Uterus (tissue), 4 donors: ENCODE results near the gene GLB1L2. TPM values are rescaled to one million over a fixed set of nuclear protein-coding genes. Genes with fewer than 3 reads are reported as not detected.

Source experiments
- DNase-seq, 2 donors: peaks; one replicate each; pipeline ENCODE4 v3.0.0-alpha.2; 2019 to 2020
- H3K27ac ChIP-seq, 2 donors: fragments of 200-600 bp; sonication (generic); 1 replicate in 1 of 2; 2 replicates in 1 of 2; pipeline ENCODE4 v1.5.1; 2016 to 2018
- H3K27me3 ChIP-seq, 2 donors: fragments of 200-600 bp; sonication (generic); one replicate each; pipeline ENCODE4 v1.5.1; 2018 to 2019; ENCODE audit warnings: control low read depth in 1 of 2
- H3K36me3 ChIP-seq, 2 donors: fragments of 200-600 bp; sonication (generic); one replicate each; pipeline ENCODE4 v1.5.1; 2019; ENCODE audit warnings: control low read depth in 1 of 2
- H3K4me1 ChIP-seq, 2 donors: fragments of 200-600 bp; sonication (generic); one replicate each; pipeline ENCODE4 v1.5.1; 2018 to 2019; ENCODE audit warnings: control low read depth in 1 of 2
- H3K4me3 ChIP-seq, 2 donors: fragments of 200-600 bp; sonication (generic); 1 replicate in 1 of 2; 2 replicates in 1 of 2; pipeline ENCODE4 v1.5.1; 2018 to 2019; ENCODE audit warnings: mild to moderate bottlenecking in 1 of 2
- H3K9me3 ChIP-seq, 2 donors: fragments of 200-600 bp; sonication (generic); one replicate each; pipeline ENCODE4 v1.5.1; 2019; ENCODE audit warnings: control low read depth in 1 of 2
- CTCF ChIP-seq, 4 experiments: fragments of 200-600 bp in 2 of 4; fragments of 450-650 bp in 2 of 4; sonication (generic) in 2 of 4; IDR thresholded peaks; one replicate each; pipeline ENCODE4 v1.5.1; 2016 to 2019; ENCODE audit warnings: antibody characterized with exemption in 4 of 4, mild to moderate bottlenecking in 2 of 4, moderate library complexity in 1 of 4
- POLR2A ChIP-seq, 2 donors: fragments of 450-650 bp; IDR thresholded peaks; one replicate each; pipeline ENCODE4 v1.6.1; 2016; ENCODE audit warnings: antibody characterized with exemption in 2 of 2, mild to moderate bottlenecking in 1 of 2, moderate library complexity in 1 of 2
- intact Hi-C: fragments of 100-400 bp; cut with DNase I; formaldehyde crosslinking; loops from one replicate; pipeline ENCODE4 v1.15.1; 2023; ENCODE audit warnings: low total_unique reads
- total RNA-seq, 4 donors: library from RNA; depleted of rRNA in 3 of 4; stranded (reverse); fragments of >200 nt in 3 of 4; gene quantifications; one replicate each; pipeline versions ENCODE4 v1.1.0 to v1.2.4, GENCODE V29; 2014 to 2023
- donor health status: DM: yes; HTN: yes; CAD: no.

GLB1L2 gene
- total RNA-seq, 4 donors from 2014 or later: 5.0 to 28.2 (median 16.7) TPM

GRCh38 chr11:134386945-134387344 lies 55.2 kb downstream of the GLB1L2 start:
- Histone ChIP-seq H3K36me3 (no peaks in the 10 kb centered on the region), H3K27me3 (no peaks in the 10 kb centered on the region), H3K9me3 (no peaks in the 10 kb centered on the region), H3K27ac (no peak overlapping the region), H3K4me1 (no peaks in the 10 kb centered on the region), H3K4me3 (no peak overlapping the region)
- TF ChIP-seq POLR2A (IDR thresholded peaks at IDR 0.05): no peak
- TF ChIP-seq CTCF (IDR thresholded peaks at IDR 0.05): no peak
- intact Hi-C loops: no loop called here
- no peak for DNase-seq

- intact Hi-C loops: no loop called here
- H3K4me3 ChIP-seq: no peak overlapping the region
- TF ChIP-seq CTCF (IDR thresholded peaks at IDR 0.05) (no peak), POLR2A (IDR thresholded peaks at IDR 0.05) (no peak)
- no peaks in the 10 kb centered on the region for H3K27me3 ChIP-seq
- H3K9me3 ChIP-seq: no peaks in the 10 kb centered on the region
- no peak for DNase-seq
- no peaks in the 10 kb centered on the region for H3K36me3 ChIP-seq
- H3K4me1 ChIP-seq: no peaks in the 10 kb centered on the region
- no peak overlapping the region for H3K27ac ChIP-seq
Measured at GRCh38 chr11:134387501-134387900, 55.7 kb downstream of the GLB1L2 start.

- DNase-seq: no peak
- Histone ChIP-seq H3K36me3 (no peaks in the 10 kb centered on the region), H3K27me3 (no peaks in the 10 kb centered on the region), H3K4me3 (no peak overlapping the region), H3K4me1 (no peaks in the 10 kb centered on the region), H3K9me3 (no peaks in the 10 kb centered on the region), H3K27ac (no peak overlapping the region)
- intact Hi-C loops: no loop called here
- TF ChIP-seq POLR2A (IDR thresholded peaks at IDR 0.05) (no peak), CTCF (IDR thresholded peaks at IDR 0.05) (no peak)
Measured at GRCh38 chr11:134388590-134388989, 56.8 kb downstream of the GLB1L2 start.

GRCh38 chr11:134389464-134390180 lies 57.8 kb downstream of the GLB1L2 start:
- TF ChIP-seq CTCF (IDR thresholded peaks at IDR 0.05): no peak
- no peaks in the 10 kb centered on the region for H3K4me1 ChIP-seq
- H3K9me3 ChIP-seq: no peaks in the 10 kb centered on the region
- H3K36me3 ChIP-seq: no peaks in the 10 kb centered on the region
- H3K4me3 ChIP-seq: no peak overlapping the region
- intact Hi-C loops: no loop called here
- DNase-seq: no peak
- no peak overlapping the region for H3K27ac ChIP-seq
- H3K27me3 ChIP-seq: no peaks in the 10 kb centered on the region

- Histone ChIP-seq H3K27ac (no peak overlapping the region), H3K36me3 (no peaks in the 10 kb centered on the region), H3K27me3 (no peaks in the 10 kb centered on the region), H3K4me3 (no peak overlapping the region), H3K4me1 (no peaks in the 10 kb centered on the region), H3K9me3 (no peaks in the 10 kb centered on the region)
- intact Hi-C loops: no loop called here
- DNase-seq: no peak
- no peak for TF ChIP-seq POLR2A (IDR thresholded peaks at IDR 0.05)
- no peak for TF ChIP-seq CTCF (IDR thresholded peaks at IDR 0.05)
Measured at GRCh38 chr11:134390706-134391569, 59.1 kb downstream of the GLB1L2 start.
